T-helper 17 cell (primary cell): ENCODE results near the gene TRIO. TPM values are rescaled to one million over a fixed set of nuclear protein-coding genes. Genes with fewer than 3 reads are reported as not detected.

Experiments used
- ATAC-seq: fragments of 150-1000 bp; cut with Tn5 transposase; 2 replicates; pipeline ENCODE4 v1.10.0; 2021; ENCODE audit warnings: mild to moderate bottlenecking, moderate library complexity
- DNase-seq, 3 donors: peaks; one replicate each; pipeline versions ENCODE4 v3.0.0 to v3.0.0-alpha.2; 2020 to 2021
- H3K9me3 ChIP-seq: one replicate; pipeline ENCODE4 v1.7.0; 2013; ENCODE audit warnings: low read length, mild to moderate bottlenecking; ENCODE audit not compliant: control insufficient read depth, poor library complexity, severe bottlenecking
- H3K27ac Mint-ChIP-seq: one replicate; pipeline ENCODE4 v1.8.0; 2022; ENCODE audit warnings: mild to moderate bottlenecking, moderate library complexity, mixed read lengths
- H3K27me3 Mint-ChIP-seq: one replicate; pipeline ENCODE4 v1.8.0; 2022; ENCODE audit warnings: mixed read lengths
- H3K36me3 Mint-ChIP-seq: one replicate; pipeline ENCODE4 v1.8.0; 2022; ENCODE audit warnings: low read depth, mixed read lengths
- H3K4me1 Mint-ChIP-seq: one replicate; pipeline ENCODE4 v1.8.0; 2022; ENCODE audit warnings: mild to moderate bottlenecking, mixed read lengths
- H3K4me3 Mint-ChIP-seq: one replicate; pipeline ENCODE4 v1.8.0; 2022; ENCODE audit warnings: mild to moderate bottlenecking, moderate library complexity, mixed read lengths
- total RNA-seq, 4 donors: library from RNA in 2 of 4; stranded (reverse) in 2 of 4; gene quantifications; one replicate each; pipeline ENCODE4 v1.2.3 and lab custom pipeline; 2022 to 2026

The TRIO gene
- total RNA-seq, 2 donors from 2014 or later = 19.3 to 19.5 TPM

- ATAC-seq (no peak), DNase-seq (no peak)
- no peaks in the 10 kb centered on the region for H3K9me3 ChIP-seq
- H3K27ac Mint-ChIP-seq = no peak overlapping the region
- H3K27me3 Mint-ChIP-seq = peaks cover 73% of the 10 kb centered on the region
- no peaks in the 10 kb centered on the region for H3K4me1 Mint-ChIP-seq
- H3K36me3 Mint-ChIP-seq = peaks cover 2% of the 10 kb centered on the region
- no peak overlapping the region for H3K4me3 Mint-ChIP-seq
Observed at GRCh38 chr5:14268738-14269137, 125.6 kb downstream of the TRIO start.

- DNase-seq (no peak), ATAC-seq (no peak)
- Mint-ChIP-seq H3K27ac (no peak overlapping the region), H3K4me1 (no peaks in the 10 kb centered on the region), H3K36me3 (peaks cover 5% of the 10 kb centered on the region), H3K4me3 (no peak overlapping the region), H3K27me3 (peaks cover 78% of the 10 kb centered on the region)
- H3K9me3 ChIP-seq = no peaks in the 10 kb centered on the region
Observed at GRCh38 chr5:14269395-14269794, 126.3 kb downstream of the TRIO start.

DNA sequence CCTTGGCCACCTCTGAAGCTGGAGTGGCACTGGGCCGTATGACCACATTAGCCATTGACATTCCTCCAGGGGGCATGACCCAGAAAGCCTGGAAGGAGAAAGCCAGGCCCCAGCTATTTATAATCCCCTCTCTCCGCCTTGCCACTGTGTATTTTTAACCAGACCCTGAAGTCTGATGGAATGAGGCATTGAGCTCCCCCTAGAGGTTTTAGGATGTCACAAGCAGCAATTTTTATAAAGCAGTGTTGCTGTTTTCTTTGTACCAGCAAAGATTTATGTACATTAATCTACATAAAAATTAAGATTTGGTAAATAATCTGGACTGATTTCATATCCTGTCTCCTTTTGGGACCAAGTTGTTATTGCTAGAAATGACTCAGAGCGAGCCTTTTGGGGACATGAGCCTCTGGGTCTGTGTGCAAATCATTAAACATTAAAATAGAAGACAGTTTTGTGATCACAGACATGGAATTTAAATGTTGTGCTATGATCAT, 127.1 kb downstream of the TRIO start:
- no peaks in the 10 kb centered on the region for H3K9me3 ChIP-seq
- no peaks in the 10 kb centered on the region for H3K4me1 Mint-ChIP-seq
- peaks cover 5% of the 10 kb centered on the region for H3K36me3 Mint-ChIP-seq
- peaks cover 77% of the 10 kb centered on the region for H3K27me3 Mint-ChIP-seq
- H3K27ac Mint-ChIP-seq = no peak overlapping the region
- ATAC-seq (no peak), DNase-seq (no peak)
- H3K4me3 Mint-ChIP-seq = no peak overlapping the region

DNA sequence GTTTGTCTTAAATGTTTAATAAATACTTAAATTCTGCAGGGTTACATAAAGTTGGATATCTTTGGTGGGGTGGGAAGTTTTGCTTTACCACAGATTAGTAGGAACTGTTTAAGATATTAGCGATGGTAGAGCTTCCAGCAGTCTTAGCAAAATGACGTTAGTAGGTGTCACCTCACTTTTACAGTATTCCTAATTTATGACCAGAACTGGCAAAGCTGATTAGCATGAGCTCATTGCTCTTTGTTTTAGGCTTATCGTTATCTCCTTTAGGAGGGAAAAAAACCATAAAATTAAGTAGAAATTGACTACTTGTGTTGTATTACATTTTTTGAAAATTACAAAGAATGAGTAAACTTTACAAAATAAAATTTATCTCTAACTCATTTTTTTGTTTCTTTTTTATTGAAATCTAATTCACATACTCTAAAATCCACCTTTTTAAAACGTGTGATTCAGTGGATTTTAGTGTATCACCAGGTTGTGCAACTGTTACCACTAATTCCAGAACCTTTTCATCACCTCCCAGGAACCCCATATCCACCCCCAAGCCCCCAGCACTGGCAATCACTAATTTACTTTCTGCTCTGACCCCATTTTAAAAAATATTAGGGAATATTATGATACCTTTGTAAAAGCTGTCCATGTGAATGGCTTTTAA, 129.5 kb downstream of the TRIO start:
- DNase-seq (no peak), ATAC-seq (no peak)
- H3K9me3 ChIP-seq = no peaks in the 10 kb centered on the region
- H3K27ac Mint-ChIP-seq = no peak overlapping the region
- H3K4me1 Mint-ChIP-seq = peaks cover 5% of the 10 kb centered on the region
- no peak overlapping the region for H3K4me3 Mint-ChIP-seq
- H3K36me3 Mint-ChIP-seq = peaks cover 5% of the 10 kb centered on the region
- peaks cover 64% of the 10 kb centered on the region for H3K27me3 Mint-ChIP-seq

GRCh38 chr5:14273207-14273767, 130.1 kb downstream of the TRIO start:
- no peak overlapping the region for H3K27ac Mint-ChIP-seq
- H3K27me3 Mint-ChIP-seq = peaks cover 63% of the 10 kb centered on the region
- ATAC-seq (no peak), DNase-seq (no peak)
- peaks cover 5% of the 10 kb centered on the region for H3K36me3 Mint-ChIP-seq
- no peak overlapping the region for H3K4me3 Mint-ChIP-seq
- peaks cover 5% of the 10 kb centered on the region for H3K4me1 Mint-ChIP-seq
- no peaks in the 10 kb centered on the region for H3K9me3 ChIP-seq

- DNase-seq = no peak
- ATAC-seq = no peak
- Mint-ChIP-seq H3K36me3 (peaks cover 7% of the 10 kb centered on the region), H3K4me1 (peaks cover 5% of the 10 kb centered on the region), H3K27ac (no peak overlapping the region), H3K4me3 (no peak overlapping the region), H3K27me3 (peaks cover 57% of the 10 kb centered on the region)
- H3K9me3 ChIP-seq = no peaks in the 10 kb centered on the region
Observed at GRCh38 chr5:14276380-14276779, 133.2 kb downstream of the TRIO start.

DNA sequence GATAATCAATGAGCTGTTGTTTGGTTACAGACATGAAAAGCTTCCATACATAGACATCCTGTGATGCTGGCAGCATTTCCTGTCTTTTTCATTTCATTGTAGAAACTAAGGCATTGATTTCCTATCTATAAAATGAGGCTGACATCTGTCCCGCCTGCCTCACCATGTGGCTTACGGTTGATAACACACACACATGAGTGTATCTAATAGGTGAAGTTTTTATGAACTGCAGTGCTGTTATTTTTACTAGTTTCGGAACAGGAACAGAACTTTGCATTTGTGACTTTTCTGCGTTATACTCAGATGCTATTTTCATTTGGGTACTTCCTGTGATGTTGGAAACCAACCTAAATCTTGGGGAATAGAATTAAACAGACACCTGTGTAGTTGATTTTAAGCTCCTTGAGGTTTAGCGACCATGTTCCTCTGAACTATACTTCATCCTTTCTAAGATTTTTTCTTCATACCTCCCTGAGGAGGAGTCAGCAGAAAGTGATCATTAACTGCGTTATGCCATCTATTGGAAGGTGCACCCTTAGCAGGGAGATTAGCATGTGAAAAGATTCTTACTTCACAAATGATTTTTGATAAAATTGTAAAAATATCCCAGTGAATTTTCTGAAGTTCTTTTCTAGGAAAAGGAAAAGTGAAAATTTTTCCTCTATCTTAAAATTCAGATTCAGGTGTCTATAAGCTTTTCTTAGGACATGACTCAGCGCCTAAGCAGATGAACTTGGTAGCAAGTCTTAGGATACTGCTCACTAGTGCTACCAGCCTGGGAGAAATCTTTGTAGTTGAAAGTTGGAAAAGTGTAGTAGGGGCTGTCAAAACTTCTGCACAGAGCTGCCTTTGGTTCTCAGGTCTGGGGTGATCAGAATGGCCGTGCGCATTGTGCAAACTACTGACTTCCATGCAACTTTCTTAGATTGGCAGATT, 134.5 kb downstream of the TRIO start:
- H3K27me3 Mint-ChIP-seq = peaks cover 49% of the 10 kb centered on the region

GRCh38 chr5:14280294-14280854, 137.2 kb downstream of the TRIO start:
- Mint-ChIP-seq H3K27me3 (peaks cover 50% of the 10 kb centered on the region), H3K4me3 (no peak overlapping the region), H3K4me1 (peaks cover 5% of the 10 kb centered on the region), H3K36me3 (peaks cover 2% of the 10 kb centered on the region), H3K27ac (no peak overlapping the region)
- ATAC-seq (no peak), DNase-seq (no peak)
- no peaks in the 10 kb centered on the region for H3K9me3 ChIP-seq

More for the DNA sequence above, 134.5 kb downstream of the TRIO start:
- ATAC-seq (no peak), DNase-seq (no peak)
- H3K9me3 ChIP-seq = no peaks in the 10 kb centered on the region
- Mint-ChIP-seq H3K27ac (no peak overlapping the region), H3K4me3 (no peak overlapping the region), H3K4me1 (peaks cover 5% of the 10 kb centered on the region), H3K36me3 (peaks cover 5% of the 10 kb centered on the region)

- H3K9me3 ChIP-seq = no peaks in the 10 kb centered on the region
- Mint-ChIP-seq H3K4me1 (peaks cover 3% of the 10 kb centered on the region), H3K36me3 (peaks cover 2% of the 10 kb centered on the region), H3K4me3 (no peak overlapping the region), H3K27ac (no peak overlapping the region), H3K27me3 (peaks cover 42% of the 10 kb centered on the region)
- no peak for DNase-seq
- no peak for ATAC-seq
Observed at GRCh38 chr5:14281746-14282181, 138.6 kb downstream of the TRIO start.

DNA sequence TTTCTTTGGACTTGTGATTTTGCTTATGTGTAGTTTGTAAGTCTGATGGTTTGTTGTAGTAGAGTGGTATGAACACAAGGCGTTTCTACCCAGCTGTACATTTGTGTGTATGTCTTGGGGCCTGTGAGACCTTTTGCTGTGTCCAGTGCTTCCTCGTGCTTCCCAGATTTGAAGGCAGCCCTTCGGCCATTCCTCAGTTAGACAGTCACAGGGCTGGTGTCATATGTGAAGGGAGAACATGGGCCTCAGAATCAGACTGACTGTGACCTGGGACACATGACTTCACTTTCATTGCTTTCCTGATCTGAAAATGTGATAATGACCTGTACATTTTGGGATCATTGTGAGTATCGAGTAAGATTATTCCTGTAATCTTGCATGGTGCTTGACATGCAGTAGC, 140.0 kb downstream of the TRIO start:
- DNase-seq (no peak), ATAC-seq (no peak)
- H3K9me3 ChIP-seq = no peaks in the 10 kb centered on the region
- Mint-ChIP-seq H3K4me3 (no peak overlapping the region), H3K4me1 (no peaks in the 10 kb centered on the region), H3K27me3 (peaks cover 39% of the 10 kb centered on the region), H3K27ac (no peak overlapping the region), H3K36me3 (peaks cover 2% of the 10 kb centered on the region)

DNA sequence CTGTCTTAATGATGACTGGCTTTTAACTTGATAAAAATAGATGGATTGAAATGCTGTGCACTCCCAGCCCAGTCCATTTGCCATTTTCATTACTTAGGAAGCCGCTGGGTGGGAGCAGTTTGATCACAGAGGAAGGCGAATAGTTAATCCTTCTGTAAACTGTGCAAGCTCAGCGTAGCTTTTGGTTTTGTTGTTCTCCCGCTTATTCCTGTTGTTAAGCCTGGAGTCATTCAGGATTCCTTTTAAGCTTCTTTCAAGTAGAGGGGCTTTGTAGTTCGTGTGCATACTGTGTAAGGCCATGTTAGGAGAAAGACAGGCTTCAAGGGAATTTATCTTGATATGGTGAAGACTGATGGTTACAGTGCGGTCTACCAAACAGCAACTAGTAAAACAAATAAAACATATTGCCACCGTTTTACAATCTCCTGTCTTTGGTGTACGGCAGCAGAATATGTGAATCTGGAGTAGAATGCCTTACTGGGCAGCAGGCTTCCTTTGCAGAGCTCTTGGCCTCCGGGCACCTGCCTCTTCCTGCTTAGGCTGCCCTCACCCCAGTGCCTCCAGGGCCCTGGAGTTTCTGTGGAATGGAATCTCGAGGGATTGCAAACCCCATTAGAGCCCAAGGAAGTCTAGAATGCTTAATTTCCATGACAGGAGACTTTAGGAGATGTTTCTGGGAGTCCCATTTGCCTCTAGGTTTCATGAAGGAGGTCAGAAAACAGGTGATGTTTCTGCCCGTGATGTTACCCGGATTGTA, 141.4 kb downstream of the TRIO start:
- no peak for ATAC-seq
- no peak overlapping the region for H3K4me3 Mint-ChIP-seq

GRCh38 chr5:14286007-14286406, 142.9 kb downstream of the TRIO start:
- no peak for ATAC-seq
- DNase-seq = no peak
- no peaks in the 10 kb centered on the region for H3K4me1 Mint-ChIP-seq
- peaks cover 17% of the 10 kb centered on the region for H3K27me3 Mint-ChIP-seq
- H3K4me3 Mint-ChIP-seq = no peak overlapping the region
- H3K36me3 Mint-ChIP-seq = peaks cover 2% of the 10 kb centered on the region
- no peaks in the 10 kb centered on the region for H3K9me3 ChIP-seq
- H3K27ac Mint-ChIP-seq = no peak overlapping the region

More for the DNA sequence above, 141.4 kb downstream of the TRIO start:
- H3K4me1 Mint-ChIP-seq = no peaks in the 10 kb centered on the region
- H3K36me3 Mint-ChIP-seq = peaks cover 2% of the 10 kb centered on the region
- peaks cover 32% of the 10 kb centered on the region for H3K27me3 Mint-ChIP-seq
- H3K27ac Mint-ChIP-seq = no peak overlapping the region
- no peak for DNase-seq
- H3K9me3 ChIP-seq = no peaks in the 10 kb centered on the region
